HCT116 (cell line): ENCODE data around the gene LORICRIN.
"Not testable (repeated sequence)": the region's sequence is repeated elsewhere in the genome, so short reads cannot be mapped to it uniquely, and the experiment has no call there.

Experiments
- CBX3 ChIP-seq: IDR thresholded peaks from 2 replicates; pipeline ENCODE4 v1.6.1; 2012; ENCODE audit warnings: low read depth
- ELF1 ChIP-seq: IDR thresholded peaks from 2 replicates; pipeline ENCODE4 v1.6.1; 2012; ENCODE audit warnings: low read depth, borderline replicate concordance
- EZH2 ChIP-seq: fragments of 200-600 bp; sonication (generic); IDR thresholded peaks from 2 replicates; pipeline ENCODE4 v1.6.1; 2017; ENCODE audit warnings: antibody characterized with exemption, mixed run types
- EZH2phosphoT487 ChIP-seq: fragments of 200-600 bp; IDR thresholded peaks from 2 replicates; pipeline ENCODE4 v1.6.1; 2018; ENCODE audit warnings: antibody characterized with exemption, borderline replicate concordance
- POLR2A ChIP-seq: IDR thresholded peaks from 2 replicates; pipeline ENCODE4 v1.7.0; 2011; ENCODE audit warnings: borderline replicate concordance; ENCODE audit not compliant: insufficient read depth, insufficient read length; ENCODE audit errors: extremely low read depth
- POLR2AphosphoS5 ChIP-seq: IDR thresholded peaks from 2 replicates; pipeline ENCODE4 v1.6.1; 2011; ENCODE audit warnings: mild to moderate bottlenecking, low read depth, low read length, moderate library complexity
- RAD21 ChIP-seq: IDR thresholded peaks from 2 replicates; pipeline ENCODE4 v1.6.1; 2012; ENCODE audit warnings: low read depth, mild to moderate bottlenecking
- SRF ChIP-seq: IDR thresholded peaks from 2 replicates; pipeline ENCODE4 v1.6.1; 2012; ENCODE audit warnings: low read depth
- ZFX ChIP-seq: fragments of 450-650 bp; IDR thresholded peaks from 2 replicates; pipeline ENCODE4 v1.6.1; 2017
- ZNF274 ChIP-seq: fragments of 200-500 bp; sonication (Bioruptor generic); IDR thresholded peaks from 2 replicates; pipeline ENCODE4 v1.6.1; 2014; ENCODE audit warnings: mild to moderate bottlenecking, low read depth, low read length, inconsistent platforms
- TF ChIP-seq, protein P1 (sequence below), 3 experiments: fragments of 200-600 bp in 1 of 3; sonication (generic) in 1 of 3; IDR thresholded peaks in 2 of 3; conservative IDR thresholded peaks in 1 of 3; 2 replicates each; pipeline ENCODE4 v1.5.1; 2012 to 2017; ENCODE audit warnings: low read depth in 2 of 3, low read length in 2 of 3, antibody characterized with exemption in 1 of 3, borderline replicate concordance in 1 of 3, control low read depth in 1 of 3, mild to moderate bottlenecking in 1 of 3, mixed read lengths in 1 of 3, mixed run types in 1 of 3, moderate library complexity in 1 of 3; ENCODE audit not compliant: insufficient read depth in 1 of 3
- TF ChIP-seq, protein P2 (sequence below): IDR thresholded peaks from 2 replicates; pipeline ENCODE4 v1.6.1; 2012
- TF ChIP-seq, protein P3 (sequence below): IDR thresholded peaks from 2 replicates; pipeline ENCODE4 v1.6.1; 2012; ENCODE audit warnings: low read depth
- TF ChIP-seq, protein P4 (sequence below): IDR thresholded peaks from 2 replicates; pipeline ENCODE4 v1.6.1; 2011; ENCODE audit warnings: mild to moderate bottlenecking, low read length, moderate library complexity; ENCODE audit not compliant: insufficient replicate concordance; ENCODE audit errors: extremely low read depth

DNA sequence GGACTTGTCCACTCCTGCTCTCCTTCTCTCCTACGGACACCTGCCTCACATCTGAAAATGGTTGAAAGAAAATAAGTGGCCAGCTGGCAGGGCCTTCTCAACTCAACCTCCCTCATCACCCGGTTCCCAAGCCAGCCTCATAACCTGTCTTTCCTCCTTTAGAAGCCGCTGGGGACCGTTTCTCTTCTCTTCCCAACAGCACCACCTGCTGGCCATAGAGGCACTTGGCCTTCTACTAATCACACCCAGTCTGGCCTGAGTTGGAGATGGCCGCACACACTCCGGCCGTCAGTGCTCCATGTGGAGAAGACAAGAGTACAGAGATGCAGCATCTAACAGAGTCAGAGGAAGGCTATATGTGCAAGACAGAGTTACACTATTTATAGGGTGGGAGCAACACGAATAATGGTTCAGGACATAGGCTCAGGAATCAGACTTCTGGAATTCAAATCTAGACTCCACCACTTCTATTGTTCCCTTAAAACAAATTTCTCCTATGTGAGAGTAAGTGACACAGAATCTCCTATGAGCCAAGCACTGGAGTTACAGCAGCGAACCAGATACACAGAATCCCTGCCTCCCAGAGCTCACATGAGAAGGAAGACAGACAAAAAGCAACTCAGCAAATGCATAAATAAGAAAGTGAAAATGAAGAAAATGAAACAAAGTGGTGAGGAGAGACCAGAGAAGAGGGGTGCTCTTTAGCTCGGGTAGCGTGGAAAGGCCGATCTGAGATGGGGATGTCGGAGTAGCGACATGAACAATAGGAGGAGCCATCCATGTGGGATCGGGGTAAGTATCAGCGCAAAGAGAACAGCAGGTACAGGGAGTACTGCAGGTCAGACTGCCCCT is 36.2 kb upstream of the LORICRIN start:
- TF ChIP-seq, protein P1, sequence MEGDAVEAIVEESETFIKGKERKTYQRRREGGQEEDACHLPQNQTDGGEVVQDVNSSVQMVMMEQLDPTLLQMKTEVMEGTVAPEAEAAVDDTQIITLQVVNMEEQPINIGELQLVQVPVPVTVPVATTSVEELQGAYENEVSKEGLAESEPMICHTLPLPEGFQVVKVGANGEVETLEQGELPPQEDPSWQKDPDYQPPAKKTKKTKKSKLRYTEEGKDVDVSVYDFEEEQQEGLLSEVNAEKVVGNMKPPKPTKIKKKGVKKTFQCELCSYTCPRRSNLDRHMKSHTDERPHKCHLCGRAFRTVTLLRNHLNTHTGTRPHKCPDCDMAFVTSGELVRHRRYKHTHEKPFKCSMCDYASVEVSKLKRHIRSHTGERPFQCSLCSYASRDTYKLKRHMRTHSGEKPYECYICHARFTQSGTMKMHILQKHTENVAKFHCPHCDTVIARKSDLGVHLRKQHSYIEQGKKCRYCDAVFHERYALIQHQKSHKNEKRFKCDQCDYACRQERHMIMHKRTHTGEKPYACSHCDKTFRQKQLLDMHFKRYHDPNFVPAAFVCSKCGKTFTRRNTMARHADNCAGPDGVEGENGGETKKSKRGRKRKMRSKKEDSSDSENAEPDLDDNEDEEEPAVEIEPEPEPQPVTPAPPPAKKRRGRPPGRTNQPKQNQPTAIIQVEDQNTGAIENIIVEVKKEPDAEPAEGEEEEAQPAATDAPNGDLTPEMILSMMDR (IDR thresholded peaks at IDR 0.05 in 2 of 3, conservative IDR thresholded peaks at IDR 0.05 in 1 of 3; ENCODE audit: borderline replicate concordance in 1 of 3, insufficient read depth in 1 of 3, low read depth in 2 of 3, low read length in 2 of 3) = peak; percentile 48 to 72 (median 69); a peak in 5 of 6 replicates
- TF ChIP-seq, protein P2, sequence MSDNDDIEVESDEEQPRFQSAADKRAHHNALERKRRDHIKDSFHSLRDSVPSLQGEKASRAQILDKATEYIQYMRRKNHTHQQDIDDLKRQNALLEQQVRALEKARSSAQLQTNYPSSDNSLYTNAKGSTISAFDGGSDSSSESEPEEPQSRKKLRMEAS = not testable (repeated sequence)
- not testable (repeated sequence) for TF ChIP-seq SRF, POLR2AphosphoS5, POLR2A, CBX3, ZFX, ELF1, EZH2, ZNF274, EZH2phosphoT487
- TF ChIP-seq, protein P3, sequence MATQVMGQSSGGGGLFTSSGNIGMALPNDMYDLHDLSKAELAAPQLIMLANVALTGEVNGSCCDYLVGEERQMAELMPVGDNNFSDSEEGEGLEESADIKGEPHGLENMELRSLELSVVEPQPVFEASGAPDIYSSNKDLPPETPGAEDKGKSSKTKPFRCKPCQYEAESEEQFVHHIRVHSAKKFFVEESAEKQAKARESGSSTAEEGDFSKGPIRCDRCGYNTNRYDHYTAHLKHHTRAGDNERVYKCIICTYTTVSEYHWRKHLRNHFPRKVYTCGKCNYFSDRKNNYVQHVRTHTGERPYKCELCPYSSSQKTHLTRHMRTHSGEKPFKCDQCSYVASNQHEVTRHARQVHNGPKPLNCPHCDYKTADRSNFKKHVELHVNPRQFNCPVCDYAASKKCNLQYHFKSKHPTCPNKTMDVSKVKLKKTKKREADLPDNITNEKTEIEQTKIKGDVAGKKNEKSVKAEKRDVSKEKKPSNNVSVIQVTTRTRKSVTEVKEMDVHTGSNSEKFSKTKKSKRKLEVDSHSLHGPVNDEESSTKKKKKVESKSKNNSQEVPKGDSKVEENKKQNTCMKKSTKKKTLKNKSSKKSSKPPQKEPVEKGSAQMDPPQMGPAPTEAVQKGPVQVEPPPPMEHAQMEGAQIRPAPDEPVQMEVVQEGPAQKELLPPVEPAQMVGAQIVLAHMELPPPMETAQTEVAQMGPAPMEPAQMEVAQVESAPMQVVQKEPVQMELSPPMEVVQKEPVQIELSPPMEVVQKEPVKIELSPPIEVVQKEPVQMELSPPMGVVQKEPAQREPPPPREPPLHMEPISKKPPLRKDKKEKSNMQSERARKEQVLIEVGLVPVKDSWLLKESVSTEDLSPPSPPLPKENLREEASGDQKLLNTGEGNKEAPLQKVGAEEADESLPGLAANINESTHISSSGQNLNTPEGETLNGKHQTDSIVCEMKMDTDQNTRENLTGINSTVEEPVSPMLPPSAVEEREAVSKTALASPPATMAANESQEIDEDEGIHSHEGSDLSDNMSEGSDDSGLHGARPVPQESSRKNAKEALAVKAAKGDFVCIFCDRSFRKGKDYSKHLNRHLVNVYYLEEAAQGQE = not testable (repeated sequence)
- peak; percentile 61 for TF ChIP-seq RAD21
- TF ChIP-seq, protein P4, sequence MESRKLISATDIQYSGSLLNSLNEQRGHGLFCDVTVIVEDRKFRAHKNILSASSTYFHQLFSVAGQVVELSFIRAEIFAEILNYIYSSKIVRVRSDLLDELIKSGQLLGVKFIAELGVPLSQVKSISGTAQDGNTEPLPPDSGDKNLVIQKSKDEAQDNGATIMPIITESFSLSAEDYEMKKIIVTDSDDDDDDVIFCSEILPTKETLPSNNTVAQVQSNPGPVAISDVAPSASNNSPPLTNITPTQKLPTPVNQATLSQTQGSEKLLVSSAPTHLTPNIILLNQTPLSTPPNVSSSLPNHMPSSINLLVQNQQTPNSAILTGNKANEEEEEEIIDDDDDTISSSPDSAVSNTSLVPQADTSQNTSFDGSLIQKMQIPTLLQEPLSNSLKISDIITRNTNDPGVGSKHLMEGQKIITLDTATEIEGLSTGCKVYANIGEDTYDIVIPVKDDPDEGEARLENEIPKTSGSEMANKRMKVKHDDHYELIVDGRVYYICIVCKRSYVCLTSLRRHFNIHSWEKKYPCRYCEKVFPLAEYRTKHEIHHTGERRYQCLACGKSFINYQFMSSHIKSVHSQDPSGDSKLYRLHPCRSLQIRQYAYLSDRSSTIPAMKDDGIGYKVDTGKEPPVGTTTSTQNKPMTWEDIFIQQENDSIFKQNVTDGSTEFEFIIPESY = not testable (repeated sequence)
